ENCODE measurements around the gene ACAP2.

DNA sequence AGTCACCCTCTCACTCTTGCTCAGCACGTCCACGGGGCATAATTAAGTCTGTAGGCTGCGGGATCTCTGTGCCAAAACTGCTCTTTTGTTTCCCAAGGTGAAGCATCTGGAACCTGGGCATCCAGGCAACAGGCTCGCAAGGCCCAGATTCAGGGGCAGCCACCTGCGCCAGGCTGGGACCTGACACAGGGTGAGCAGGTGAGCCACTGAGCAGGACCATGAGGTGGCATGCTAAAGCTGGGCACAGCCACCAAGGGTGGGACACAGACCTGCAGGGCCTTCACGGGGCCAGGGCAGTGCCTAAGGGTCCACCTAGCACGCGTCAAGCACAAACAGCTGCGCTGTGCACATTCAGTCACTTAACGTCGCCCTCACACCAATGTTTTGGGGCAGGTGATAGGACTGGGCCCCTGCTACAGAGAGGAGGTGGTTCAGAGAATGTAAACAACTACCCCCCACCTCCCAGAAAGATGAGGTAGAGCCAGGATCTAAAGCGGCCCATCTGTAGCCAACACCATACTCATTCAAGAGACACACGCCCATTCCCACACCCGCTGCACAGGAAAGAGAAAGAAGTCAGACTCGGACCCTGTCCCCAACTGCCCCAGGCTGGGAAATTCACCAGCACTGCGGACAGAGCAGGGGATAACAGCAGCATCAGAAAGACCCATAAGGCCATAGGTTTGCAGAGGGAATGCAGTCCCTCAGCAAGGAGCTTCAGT, 188.2 kb downstream of the ACAP2 start:
- TF ChIP-seq, protein P1, sequence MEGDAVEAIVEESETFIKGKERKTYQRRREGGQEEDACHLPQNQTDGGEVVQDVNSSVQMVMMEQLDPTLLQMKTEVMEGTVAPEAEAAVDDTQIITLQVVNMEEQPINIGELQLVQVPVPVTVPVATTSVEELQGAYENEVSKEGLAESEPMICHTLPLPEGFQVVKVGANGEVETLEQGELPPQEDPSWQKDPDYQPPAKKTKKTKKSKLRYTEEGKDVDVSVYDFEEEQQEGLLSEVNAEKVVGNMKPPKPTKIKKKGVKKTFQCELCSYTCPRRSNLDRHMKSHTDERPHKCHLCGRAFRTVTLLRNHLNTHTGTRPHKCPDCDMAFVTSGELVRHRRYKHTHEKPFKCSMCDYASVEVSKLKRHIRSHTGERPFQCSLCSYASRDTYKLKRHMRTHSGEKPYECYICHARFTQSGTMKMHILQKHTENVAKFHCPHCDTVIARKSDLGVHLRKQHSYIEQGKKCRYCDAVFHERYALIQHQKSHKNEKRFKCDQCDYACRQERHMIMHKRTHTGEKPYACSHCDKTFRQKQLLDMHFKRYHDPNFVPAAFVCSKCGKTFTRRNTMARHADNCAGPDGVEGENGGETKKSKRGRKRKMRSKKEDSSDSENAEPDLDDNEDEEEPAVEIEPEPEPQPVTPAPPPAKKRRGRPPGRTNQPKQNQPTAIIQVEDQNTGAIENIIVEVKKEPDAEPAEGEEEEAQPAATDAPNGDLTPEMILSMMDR (IDR thresholded peaks at IDR 0.05 in 8 of 11, conservative IDR thresholded peaks at IDR 0.05 in 3 of 11): no peak
- no peak for TF ChIP-seq POLR2A (IDR thresholded peaks at IDR 0.05)

All from spleen (tissue), 7 donors.